ENCODE data around the gene GNB2. TPM values are rescaled to one million over a fixed set of nuclear protein-coding genes. Genes with fewer than 3 reads are reported as not detected.

GNB2 gene
- total and polyA plus RNA-seq, 2 of the 8 experiments (the other 6 are each of a cell fraction or from before 2014, with no cell fraction given): 157 to 260 TPM

DNA sequence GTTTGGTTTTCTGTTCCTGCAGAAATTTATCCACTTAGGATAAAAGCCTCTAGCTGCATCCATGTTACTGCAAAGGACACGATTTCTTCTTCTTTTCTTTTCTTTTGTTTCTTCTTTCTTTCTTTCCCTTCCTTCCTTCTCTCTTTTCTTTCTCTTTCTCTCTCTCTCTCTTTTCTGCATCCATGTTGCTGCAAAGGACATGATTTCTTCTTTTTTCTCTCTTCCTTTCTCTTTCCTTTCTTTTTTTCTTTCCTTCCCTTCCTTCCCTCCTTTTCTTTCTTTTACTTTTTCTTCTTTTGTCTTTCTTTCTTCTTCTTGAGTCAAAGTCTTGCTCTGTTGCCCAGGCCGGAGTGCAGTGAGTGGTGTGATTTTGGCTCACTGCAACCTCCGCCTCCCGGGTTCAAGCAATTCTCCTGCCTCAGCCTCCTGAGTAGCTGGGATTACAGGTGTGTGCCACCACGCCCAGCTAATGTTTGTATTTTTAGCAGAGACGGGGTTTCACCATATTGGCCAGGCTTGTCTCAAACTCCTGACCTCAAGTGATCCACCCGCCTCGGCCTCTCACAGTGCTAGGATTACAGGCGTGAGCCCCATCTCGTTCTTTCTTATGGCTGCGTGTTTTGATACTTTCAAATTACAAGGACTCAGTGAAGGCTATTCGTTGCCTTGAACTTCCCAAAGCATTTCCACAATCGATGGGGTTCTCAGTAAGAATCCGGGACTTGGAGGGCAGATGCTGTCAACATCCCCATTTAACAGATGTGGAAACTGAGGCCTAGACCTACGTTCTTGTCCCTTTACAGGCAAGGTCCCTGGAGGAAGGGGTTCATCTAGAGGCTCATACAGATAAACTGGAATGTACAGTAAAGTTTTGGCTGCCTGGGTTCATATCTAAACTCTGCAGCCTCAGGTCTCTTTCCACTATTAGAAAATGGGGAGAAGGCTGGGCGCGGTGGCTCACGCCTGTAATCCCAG lies 1.9 kb upstream of the GNB2 start:
- H3K27me3 ChIP-seq (replicated peaks in 1 of 4; ENCODE audit: control insufficient read depth in 3 of 4, extremely low read depth in 1 of 4, insufficient read depth in 3 of 4, low read length in 3 of 4): peaks cover 0 to 8% (median 6%) of the 10 kb centered on the region in 4 experiments; a peak in 4 of 7 replicates
- no peak overlapping the region for H2AK5ac ChIP-seq (ENCODE audit: low read depth, low read length)
- no peak for TF ChIP-seq RBBP5 (IDR thresholded peaks at IDR 0.05; ENCODE audit: borderline replicate concordance, low read depth, low read length)
- H3K4me1 ChIP-seq (replicated peaks in 1 of 4; ENCODE audit: control insufficient read depth in 3 of 4, insufficient read depth in 4 of 4, low read length in 3 of 4): peaks cover 0 to 3% (median 0%) of the 10 kb centered on the region in 4 experiments; a peak in 2 of 7 replicates
- no peak overlapping the region for H4K91ac ChIP-seq (replicated peaks; ENCODE audit: insufficient read length, low read length)
- H2BK20ac ChIP-seq (ENCODE audit: low read length): no peak overlapping the region
- no peak overlapping the region for H3K4me3 ChIP-seq (ENCODE audit: extremely low read depth in 1 of 4, insufficient read depth in 2 of 4, low read depth in 3 of 4, low read length in 4 of 4)
- peaks cover 0 to 2% (median 0%) of the 10 kb centered on the region in 4 experiments; a peak in 2 of 8 replicates for H3K36me3 ChIP-seq (ENCODE audit: control insufficient read depth in 2 of 4, insufficient read depth in 4 of 4, low read length in 3 of 4)
- ChIA-PET POLR2A (ENCODE audit: partially characterized antibody) (interaction anchor here (0.6 to 1.2 kb wide), 2 partner anchors 10 to 41 kb away, joined by 3 to 4 read pairs; no protein-coding TSS in a partner anchor), CTCF (ENCODE audit: partially characterized antibody) (interaction anchor here (0.6 to 2.2 kb wide), 9 partner anchors 10 to 269 kb away, joined by 3 to 7 read pairs (median 3); partner anchors contain the start of gene POP7)
- H3K4me2 ChIP-seq (ENCODE audit: insufficient read depth in 1 of 2, low read depth in 2 of 2, low read length in 2 of 2): no peak overlapping the region
- FAIRE-seq (no peak), DNase-seq (ENCODE audit: low read depth in 1 of 2, low spot score in 2 of 2) (no peak)
- H3K27ac ChIP-seq (ENCODE audit: low read depth, low read length): no peak overlapping the region
- H2AFZ ChIP-seq (ENCODE audit: low read length): no peak overlapping the region
- no peak overlapping the region for H2BK120ac ChIP-seq (replicated peaks; ENCODE audit: low read depth, low read length)
- H3K18ac ChIP-seq (ENCODE audit: extremely low read depth, low read length): no peak overlapping the region
- peaks cover 4% of the 10 kb centered on the region in 2 experiments for H4K20me1 ChIP-seq (replicated peaks in 1 of 2; ENCODE audit: control insufficient read depth in 1 of 2, insufficient read depth in 2 of 2, low read length in 2 of 2)
- no peaks in the 10 kb centered on the region for H3K9me3 ChIP-seq (ENCODE audit: insufficient read depth in 2 of 2, low read depth in 1 of 2, low read length in 1 of 2)
- H3K23me2 ChIP-seq (ENCODE audit: low read depth, low read length): peaks cover 11% of the 10 kb centered on the region; the same call in 1 of the 2 replicates
- WGBS, 2 experiments (ENCODE audit: extremely low coverage in 1 of 2, insufficient coverage in 1 of 2, insufficient read length in 1 of 2, insufficient replicate concordance in 2 of 2, low coverage in 1 of 2, low lambda C conversion rate in 2 of 2, missing lambda C conversion rate in 1 of 2): 83% methylated on average over 17 of the region's 18 CpGs; no CpG with 5 or more reads in 1 of the 2 experiments
- H3K56ac ChIP-seq (replicated peaks; ENCODE audit: insufficient read length, low read depth, low read length): no peak overlapping the region
- H2BK12ac ChIP-seq (ENCODE audit: low read depth, low read length): no peak overlapping the region
- 0 out of 2 replicates have a peak, but pooled peaks cover 3% of the 10 kb centered on the region for H3K79me1 ChIP-seq (ENCODE audit: low read depth, low read length)
- no peak overlapping the region for H2BK5ac ChIP-seq (ENCODE audit: low read depth, low read length)
- no peak overlapping the region for H3K4ac ChIP-seq (replicated peaks; ENCODE audit: insufficient read length, low read depth, low read length)
- H3K14ac ChIP-seq (ENCODE audit: insufficient read length): no peak overlapping the region
- H4K5ac ChIP-seq (ENCODE audit: insufficient read length, low read depth, low read length): no peak overlapping the region
- no peak overlapping the region for H4K8ac ChIP-seq (ENCODE audit: extremely low read depth, insufficient read depth, low read length)
- H3K79me2 ChIP-seq (ENCODE audit: control insufficient read depth in 1 of 2, insufficient read depth in 2 of 2, low read length in 2 of 2): no peaks in the 10 kb centered on the region
- H3K23ac ChIP-seq (ENCODE audit: insufficient read length): no peak overlapping the region
- no peak overlapping the region for H2BK15ac ChIP-seq (ENCODE audit: low read length)
- no peak overlapping the region for H3K9ac ChIP-seq (replicated peaks in 1 of 4; ENCODE audit: extremely low read depth in 1 of 4, low read depth in 3 of 4, low read length in 3 of 4)
